ENCODE results near the gene SIRT2.

The SIRT2 gene

DNA sequence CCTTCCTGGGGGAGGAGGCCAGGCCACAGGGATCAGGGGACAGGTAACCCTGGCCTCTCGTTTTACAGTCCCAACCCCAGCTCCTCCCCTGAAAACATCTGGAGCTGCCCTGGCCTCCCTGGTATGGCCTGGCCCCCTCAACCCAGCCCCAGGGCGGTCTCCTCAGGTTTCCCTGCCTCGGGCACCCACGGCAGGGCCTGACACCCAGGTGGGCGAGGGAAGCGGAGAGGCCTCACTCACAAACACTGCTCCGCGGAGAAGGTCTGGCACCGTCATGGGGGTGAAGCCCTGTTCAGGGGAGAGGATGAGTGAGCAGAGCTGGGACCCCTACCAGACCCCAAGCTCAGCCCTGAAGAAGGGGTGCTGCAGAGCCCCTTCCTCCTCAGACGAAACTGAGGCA is 19.1 kb upstream of the SIRT2 start:
- DNase-seq (ENCODE audit: low spot score): no peak
- TF ChIP-seq, protein P1, sequence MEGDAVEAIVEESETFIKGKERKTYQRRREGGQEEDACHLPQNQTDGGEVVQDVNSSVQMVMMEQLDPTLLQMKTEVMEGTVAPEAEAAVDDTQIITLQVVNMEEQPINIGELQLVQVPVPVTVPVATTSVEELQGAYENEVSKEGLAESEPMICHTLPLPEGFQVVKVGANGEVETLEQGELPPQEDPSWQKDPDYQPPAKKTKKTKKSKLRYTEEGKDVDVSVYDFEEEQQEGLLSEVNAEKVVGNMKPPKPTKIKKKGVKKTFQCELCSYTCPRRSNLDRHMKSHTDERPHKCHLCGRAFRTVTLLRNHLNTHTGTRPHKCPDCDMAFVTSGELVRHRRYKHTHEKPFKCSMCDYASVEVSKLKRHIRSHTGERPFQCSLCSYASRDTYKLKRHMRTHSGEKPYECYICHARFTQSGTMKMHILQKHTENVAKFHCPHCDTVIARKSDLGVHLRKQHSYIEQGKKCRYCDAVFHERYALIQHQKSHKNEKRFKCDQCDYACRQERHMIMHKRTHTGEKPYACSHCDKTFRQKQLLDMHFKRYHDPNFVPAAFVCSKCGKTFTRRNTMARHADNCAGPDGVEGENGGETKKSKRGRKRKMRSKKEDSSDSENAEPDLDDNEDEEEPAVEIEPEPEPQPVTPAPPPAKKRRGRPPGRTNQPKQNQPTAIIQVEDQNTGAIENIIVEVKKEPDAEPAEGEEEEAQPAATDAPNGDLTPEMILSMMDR (IDR thresholded peaks at IDR 0.05; ENCODE audit: extremely low read depth, missing control alignments): no peak

DNA sequence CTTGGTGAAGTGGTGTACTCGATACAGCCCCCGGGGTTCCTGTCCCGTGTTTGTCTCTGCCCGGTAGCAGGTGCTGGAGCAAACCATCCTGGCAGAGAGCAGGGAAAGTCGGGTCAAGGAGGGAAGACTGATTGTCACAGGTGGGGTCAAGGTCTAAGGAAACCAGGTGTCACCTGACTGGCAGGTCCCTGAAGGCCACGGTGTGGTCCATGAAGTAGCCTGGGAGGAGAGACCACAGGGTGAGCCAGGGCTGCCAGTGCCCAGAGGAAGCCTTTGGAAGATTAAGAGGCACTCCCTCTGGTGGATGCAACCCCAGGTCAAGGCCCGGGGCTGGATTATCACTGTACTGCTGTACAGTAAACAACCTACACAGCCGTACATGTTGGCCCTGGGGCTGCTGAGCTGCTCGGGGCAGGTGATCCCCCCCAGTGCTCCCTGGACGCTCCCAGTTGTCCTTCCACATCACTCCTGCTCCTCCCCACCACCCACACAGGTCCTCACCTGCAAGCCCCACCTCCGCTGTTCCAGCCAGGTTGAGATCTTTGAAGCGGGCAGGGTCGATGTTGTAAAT is 18.6 kb upstream of the SIRT2 start:
- no peak for DNase-seq (ENCODE audit: low spot score)
- TF ChIP-seq, protein P1 (IDR thresholded peaks at IDR 0.05; ENCODE audit: extremely low read depth, missing control alignments): no peak

DNA sequence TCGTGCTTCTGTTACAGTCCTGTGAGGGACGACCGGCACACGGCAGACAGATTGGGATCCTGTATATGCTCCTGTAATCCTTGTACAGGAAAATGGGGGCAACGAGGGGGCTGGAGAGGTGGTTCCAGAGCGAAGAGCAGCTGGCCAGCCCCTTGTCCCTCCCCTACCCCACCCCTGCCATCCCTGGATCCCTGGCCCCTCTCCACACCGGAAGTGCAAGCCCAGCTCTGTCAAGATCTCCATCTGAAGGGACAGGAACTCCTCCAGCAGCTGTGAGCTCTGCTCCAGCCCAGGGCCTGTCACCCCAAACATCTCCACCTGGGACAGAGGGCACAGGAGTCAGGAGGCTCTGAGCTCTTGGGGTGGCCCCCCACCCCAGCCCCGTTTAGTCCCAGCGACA is 18.1 kb upstream of the SIRT2 start:
- TF ChIP-seq, protein P1 (IDR thresholded peaks at IDR 0.05; ENCODE audit: extremely low read depth, missing control alignments): no peak
- DNase-seq (ENCODE audit: low spot score): no peak

DNA sequence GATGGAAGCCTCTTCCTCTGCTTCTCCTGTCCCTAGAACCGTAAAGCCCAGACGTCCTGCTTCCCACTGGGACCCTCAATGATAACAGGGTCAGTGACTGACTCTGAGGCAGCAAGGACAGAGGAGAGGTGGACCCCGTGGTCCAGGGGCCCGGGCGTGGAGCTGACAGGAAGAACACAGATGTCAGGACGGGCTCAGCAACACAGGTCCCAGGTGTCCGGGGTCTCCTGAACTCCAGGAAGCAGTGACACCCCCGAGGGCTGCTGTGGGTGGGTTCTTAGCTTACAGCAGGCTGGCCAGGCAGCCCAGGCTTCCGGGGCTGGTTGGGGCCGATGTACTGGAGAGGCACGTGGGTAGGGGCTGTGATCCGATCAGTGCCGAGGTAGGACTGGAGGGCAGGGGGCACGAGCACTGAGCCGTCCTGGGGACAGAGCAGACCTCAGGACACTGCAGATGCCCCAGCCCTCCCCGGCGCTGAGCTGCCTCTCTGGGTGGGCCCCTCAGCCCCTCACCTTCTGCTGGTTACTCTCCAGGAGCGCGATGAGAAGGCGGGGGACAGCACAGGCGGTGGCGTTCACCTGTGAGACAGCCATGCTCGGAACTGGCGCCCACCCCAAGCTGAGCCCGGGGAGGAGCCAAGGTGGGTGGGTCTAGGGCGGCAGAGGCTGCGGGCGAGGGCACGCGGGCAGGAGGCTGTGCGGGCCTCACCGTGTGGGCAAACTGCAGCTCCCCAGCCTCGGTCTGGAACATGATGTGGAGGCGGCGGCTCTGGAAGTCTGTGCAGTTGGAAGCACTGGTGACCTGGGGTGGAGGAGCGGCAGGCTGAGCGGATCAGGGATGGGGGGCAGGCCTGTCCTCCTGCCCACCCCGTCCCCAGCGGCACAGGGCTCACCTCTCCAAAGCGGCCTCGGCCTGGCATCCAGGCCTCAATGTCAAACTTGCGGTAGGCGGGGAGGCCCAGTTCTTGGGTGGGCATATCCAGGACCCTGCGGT is 16.2 kb upstream of the SIRT2 start:
- TF ChIP-seq, protein P1 (IDR thresholded peaks at IDR 0.05; ENCODE audit: extremely low read depth, missing control alignments): no peak
- DNase-seq (ENCODE audit: low spot score): no peak

DNA sequence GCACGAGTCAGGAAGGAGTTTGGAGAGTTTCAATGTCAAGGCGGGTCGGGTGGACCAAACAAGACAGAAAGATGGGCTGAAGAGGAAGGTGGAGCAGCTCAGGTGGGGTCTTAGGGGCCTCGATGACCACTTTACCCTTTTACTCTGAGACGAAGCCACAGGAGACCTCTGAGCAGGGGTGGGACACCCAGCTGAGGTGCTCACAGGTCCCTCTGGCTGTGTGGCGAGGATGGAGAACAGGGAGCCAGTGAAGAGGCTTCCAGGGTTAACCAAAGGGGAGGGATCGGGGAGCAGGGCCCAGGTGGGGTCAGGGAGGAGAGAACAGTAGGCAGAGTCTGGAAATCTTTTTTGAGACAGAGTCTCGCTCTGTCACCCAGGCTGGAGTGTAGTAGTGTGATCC is 14.5 kb upstream of the SIRT2 start:
- TF ChIP-seq, protein P1 (IDR thresholded peaks at IDR 0.05; ENCODE audit: extremely low read depth, missing control alignments): no peak

DNA sequence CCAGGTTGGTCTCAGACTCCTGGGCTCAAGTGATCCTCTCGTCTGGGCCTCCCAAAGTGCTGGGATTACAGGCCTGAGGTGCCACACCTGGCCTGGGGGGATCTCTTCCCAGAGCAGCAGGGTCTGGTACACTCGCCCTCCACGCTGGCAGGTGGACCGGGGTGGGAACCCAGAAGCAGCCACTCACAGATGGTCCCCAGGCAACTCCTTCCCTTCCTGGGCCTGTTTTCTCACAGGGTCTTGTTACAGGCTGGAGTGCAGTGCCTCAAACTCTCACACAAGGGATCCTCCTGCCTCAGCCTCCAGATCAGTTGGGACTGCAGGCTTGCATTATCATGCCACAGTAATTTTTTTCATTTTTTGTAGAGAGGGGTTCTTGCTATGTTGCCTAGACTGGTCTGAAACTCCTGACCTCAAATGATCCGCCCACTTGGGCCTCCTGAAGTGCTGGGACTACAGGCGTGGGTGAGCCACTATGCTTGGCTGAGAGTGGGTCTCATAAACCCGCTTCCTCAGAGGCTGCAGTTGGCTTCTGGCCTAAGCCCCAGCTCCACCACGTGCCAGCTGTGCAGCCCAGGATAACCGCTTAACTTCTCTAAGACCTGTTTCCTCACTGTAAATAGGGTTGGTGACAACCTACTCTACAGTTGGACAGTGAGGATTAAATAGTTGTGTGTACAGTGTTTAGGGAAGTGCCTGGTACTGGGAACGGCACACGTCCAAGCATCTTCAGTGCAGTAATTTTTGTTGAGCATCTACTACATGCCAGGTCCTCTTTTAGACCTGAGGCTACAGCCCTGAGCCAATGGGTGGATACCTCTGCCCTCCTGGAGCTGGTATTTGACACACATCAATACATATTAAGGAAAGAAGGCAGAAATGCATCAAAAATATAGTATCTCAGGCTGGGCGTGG is 13.4 kb upstream of the SIRT2 start:
- DNase-seq (ENCODE audit: low spot score): no peak
- TF ChIP-seq, protein P1 (IDR thresholded peaks at IDR 0.05; ENCODE audit: extremely low read depth, missing control alignments): no peak

More for the DNA sequence above, 14.5 kb upstream of the SIRT2 start:
- DNase-seq (ENCODE audit: low spot score): no peak

Data from GM20000 (cell line).